HepG2 (cell line): Measurements from ENCODE around the gene PNMA8B. TPM values are rescaled to one million over a fixed set of nuclear protein-coding genes. Genes with fewer than 3 reads are reported as not detected.
A peak's percentile ranks its signal among the peaks of the same experiment; 100 is the strongest.

ENCODE experiments used
- CEBPB ChIP-seq: IDR thresholded peaks from 2 replicates; pipeline ENCODE4 v1.6.1; 2011; ENCODE audit warnings: low read depth, low read length, improper control_type of control experiment, borderline replicate concordance
- GATAD1 ChIP-seq: IDR thresholded peaks from 2 replicates; pipeline ENCODE4 v1.6.1; 2016; ENCODE audit warnings: missing genetic modification reagents, missing compliant biosample characterization
- HES4 ChIP-seq: sonication (generic); formaldehyde crosslinking; IDR thresholded peaks from 2 replicates; pipeline ENCODE4 v1.9.0; 2021; ENCODE audit warnings: mild to moderate bottlenecking, missing genetic modification reagents, borderline replicate concordance
- NCOA2 ChIP-seq: sonication (generic); formaldehyde crosslinking; IDR thresholded peaks from 2 replicates; pipeline ENCODE4 v1.8.0; 2022; ENCODE audit warnings: inconsistent platforms
- NCOR1 ChIP-seq: fragments of 200-600 bp; sonication (generic); IDR thresholded peaks from 2 replicates; pipeline ENCODE4 v1.7.0; 2017; ENCODE audit warnings: antibody characterized with exemption, low read length, borderline replicate concordance
- RAD21 ChIP-seq: fragments of 450-650 bp; formaldehyde crosslinking; IDR thresholded peaks from 2 replicates; pipeline ENCODE4 v1.5.0; 2020; ENCODE audit warnings: mild to moderate bottlenecking
- ZNF205 ChIP-seq: IDR thresholded peaks from 2 replicates; pipeline ENCODE4 v1.6.1; 2018; ENCODE audit warnings: missing biosample characterization, missing genetic modification reagents
- ZNF225 ChIP-seq: sonication (generic); formaldehyde crosslinking; IDR thresholded peaks from 2 replicates; pipeline ENCODE4 v1.4.0; 2020; ENCODE audit warnings: mild to moderate bottlenecking, missing genetic modification reagents
- ZNF484 ChIP-seq: sonication (generic); formaldehyde crosslinking; IDR thresholded peaks from 2 replicates; pipeline ENCODE4 v1.5.1; 2020; ENCODE audit warnings: mild to moderate bottlenecking, low read depth, missing genetic modification reagents, borderline replicate concordance
- ZNF83 ChIP-seq: sonication (generic); formaldehyde crosslinking; IDR thresholded peaks from 2 replicates; pipeline ENCODE4 v1.4.0; 2020; ENCODE audit warnings: missing genetic modification reagents, mild to moderate bottlenecking, borderline replicate concordance
- ZSCAN21 ChIP-seq: sonication (generic); formaldehyde crosslinking; IDR thresholded peaks from 2 replicates; pipeline ENCODE4 v1.8.0; 2022; ENCODE audit warnings: mild to moderate bottlenecking, missing genetic modification reagents, moderate library complexity, borderline replicate concordance
- polyA plus RNA-seq, 8 experiments: library from polyadenylated mRNA; depleted of rRNA in 3 of 8; stranded (reverse) in 7 of 8; unstranded in 1 of 8; fragments of >200 nt; fragmentation: Illumina TruSeq in 4 of 8; extraction: Trizol in 4 of 8; gene quantifications; 2 replicates each; pipeline versions ENCODE4 v1.2.1 to v1.2.3, GENCODE V29; 2011 to 2016; ENCODE audit warnings: low read depth in 4 of 8, missing spikeins in 1 of 8, mixed read lengths in 1 of 8; ENCODE audit not compliant: insufficient read depth in 1 of 8
- total RNA-seq, 5 experiments: library from RNA; depleted of rRNA; stranded (reverse); fragments of >200 nt; fragmentation: Illumina TruSeq; extraction: Trizol; gene quantifications; 2 replicates each; pipeline ENCODE4 v1.2.3, GENCODE V29; 2016; ENCODE audit warnings: low read depth in 1 of 5
- TF ChIP-seq, protein P1 (sequence below): IDR thresholded peaks from 2 replicates; pipeline ENCODE4 v1.6.1; 2016; ENCODE audit warnings: low read depth
- TF ChIP-seq, protein P2 (sequence below): sonication (generic); formaldehyde crosslinking; IDR thresholded peaks from 2 replicates; pipeline ENCODE4 v1.5.0; 2020; ENCODE audit warnings: mild to moderate bottlenecking, missing genetic modification reagents, borderline replicate concordance
- TF ChIP-seq, protein P3 (sequence below): sonication (generic); formaldehyde crosslinking; IDR thresholded peaks from 2 replicates; pipeline ENCODE4 v1.5.1; 2020; ENCODE audit warnings: mild to moderate bottlenecking, missing genetic modification reagents, borderline replicate concordance
- TF ChIP-seq, protein P4 (sequence below): sonication (generic); formaldehyde crosslinking; IDR thresholded peaks from 2 replicates; pipeline ENCODE4 v1.9.0; 2022; ENCODE audit warnings: low read depth, missing genetic modification reagents

PNMA8B gene
- total and polyA plus RNA-seq, 2 of the 13 experiments (the other 11 are each of a cell fraction or from before 2014, with no cell fraction given), result not detected

DNA sequence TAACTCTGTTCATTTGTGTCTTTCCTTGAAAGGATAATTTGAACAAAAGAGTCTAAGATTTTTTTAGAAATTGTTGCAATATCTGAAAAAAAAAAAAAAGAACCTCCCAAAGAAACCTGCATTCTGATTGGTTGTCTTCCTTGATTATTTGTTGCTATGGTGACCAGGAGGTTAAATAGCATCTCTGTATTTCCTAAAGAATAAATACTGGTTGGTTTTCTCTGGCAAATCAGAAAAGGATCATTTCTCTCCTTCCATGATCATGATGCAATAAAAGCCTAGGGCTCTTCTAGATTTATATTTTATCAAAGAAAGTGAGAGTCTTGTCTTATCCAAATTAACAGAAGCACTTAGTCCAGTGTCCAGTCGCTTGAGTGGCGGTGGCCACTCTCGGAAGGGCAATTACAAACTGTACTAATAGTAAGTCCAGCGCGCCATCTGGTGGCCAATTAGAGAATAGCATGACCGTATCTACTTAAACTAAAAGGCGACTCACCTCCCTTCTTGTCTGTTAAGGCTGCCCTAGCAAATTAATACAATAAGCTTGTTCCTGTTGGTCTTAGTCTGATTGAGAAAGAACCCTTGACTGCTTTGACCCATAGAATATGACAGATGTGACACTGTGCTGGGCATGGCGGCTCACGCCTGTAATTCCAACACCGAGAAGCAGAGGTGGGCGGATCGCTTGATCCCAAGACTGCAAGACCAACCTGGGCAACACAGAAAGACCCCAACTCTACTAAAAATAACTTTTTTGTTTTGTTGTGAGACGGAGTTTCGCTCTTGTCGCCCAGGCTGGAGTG, 47.0 kb upstream of the PNMA8B start (continued):
- no peak for TF ChIP-seq NCOR1
- no peak for TF ChIP-seq ZNF484
- TF ChIP-seq, protein P1, sequence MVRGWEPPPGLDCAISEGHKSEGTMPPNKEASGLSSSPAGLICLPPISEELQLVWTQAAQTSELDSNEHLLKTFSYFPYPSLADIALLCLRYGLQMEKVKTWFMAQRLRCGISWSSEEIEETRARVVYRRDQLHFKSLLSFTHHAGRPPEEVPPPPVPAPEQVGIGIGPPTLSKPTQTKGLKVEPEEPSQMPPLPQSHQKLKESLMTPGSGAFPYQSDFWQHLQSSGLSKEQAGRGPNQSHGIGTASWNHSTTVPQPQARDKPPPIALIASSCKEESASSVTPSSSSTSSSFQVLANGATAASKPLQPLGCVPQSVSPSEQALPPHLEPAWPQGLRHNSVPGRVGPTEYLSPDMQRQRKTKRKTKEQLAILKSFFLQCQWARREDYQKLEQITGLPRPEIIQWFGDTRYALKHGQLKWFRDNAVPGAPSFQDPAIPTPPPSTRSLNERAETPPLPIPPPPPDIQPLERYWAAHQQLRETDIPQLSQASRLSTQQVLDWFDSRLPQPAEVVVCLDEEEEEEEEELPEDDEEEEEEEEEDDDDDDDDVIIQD (CRISPR knock-in tag), result no peak
- no peak for TF ChIP-seq ZNF225 (CRISPR knock-in tag)
- no peak for TF ChIP-seq ZNF205 (CRISPR knock-in tag)
- TF ChIP-seq, protein P2, sequence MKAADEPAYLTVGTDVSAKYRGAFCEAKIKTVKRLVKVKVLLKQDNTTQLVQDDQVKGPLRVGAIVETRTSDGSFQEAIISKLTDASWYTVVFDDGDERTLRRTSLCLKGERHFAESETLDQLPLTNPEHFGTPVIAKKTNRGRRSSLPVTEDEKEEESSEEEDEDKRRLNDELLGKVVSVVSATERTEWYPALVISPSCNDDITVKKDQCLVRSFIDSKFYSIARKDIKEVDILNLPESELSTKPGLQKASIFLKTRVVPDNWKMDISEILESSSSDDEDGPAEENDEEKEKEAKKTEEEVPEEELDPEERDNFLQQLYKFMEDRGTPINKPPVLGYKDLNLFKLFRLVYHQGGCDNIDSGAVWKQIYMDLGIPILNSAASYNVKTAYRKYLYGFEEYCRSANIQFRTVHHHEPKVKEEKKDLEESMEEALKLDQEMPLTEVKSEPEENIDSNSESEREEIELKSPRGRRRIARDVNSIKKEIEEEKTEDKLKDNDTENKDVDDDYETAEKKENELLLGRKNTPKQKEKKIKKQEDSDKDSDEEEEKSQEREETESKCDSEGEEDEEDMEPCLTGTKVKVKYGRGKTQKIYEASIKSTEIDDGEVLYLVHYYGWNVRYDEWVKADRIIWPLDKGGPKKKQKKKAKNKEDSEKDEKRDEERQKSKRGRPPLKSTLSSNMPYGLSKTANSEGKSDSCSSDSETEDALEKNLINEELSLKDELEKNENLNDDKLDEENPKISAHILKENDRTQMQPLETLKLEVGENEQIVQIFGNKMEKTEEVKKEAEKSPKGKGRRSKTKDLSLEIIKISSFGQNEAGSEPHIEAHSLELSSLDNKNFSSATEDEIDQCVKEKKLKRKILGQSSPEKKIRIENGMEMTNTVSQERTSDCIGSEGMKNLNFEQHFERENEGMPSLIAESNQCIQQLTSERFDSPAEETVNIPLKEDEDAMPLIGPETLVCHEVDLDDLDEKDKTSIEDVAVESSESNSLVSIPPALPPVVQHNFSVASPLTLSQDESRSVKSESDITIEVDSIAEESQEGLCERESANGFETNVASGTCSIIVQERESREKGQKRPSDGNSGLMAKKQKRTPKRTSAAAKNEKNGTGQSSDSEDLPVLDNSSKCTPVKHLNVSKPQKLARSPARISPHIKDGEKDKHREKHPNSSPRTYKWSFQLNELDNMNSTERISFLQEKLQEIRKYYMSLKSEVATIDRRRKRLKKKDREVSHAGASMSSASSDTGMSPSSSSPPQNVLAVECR, result no peak
- no peak for TF ChIP-seq NCOA2 (CRISPR knock-in tag)
- no peak for TF ChIP-seq ZSCAN21 (CRISPR knock-in tag)
- 0 out of 2 replicates have a peak, but pooled peaks have one; percentile 1 for TF ChIP-seq CEBPB
- TF ChIP-seq, protein P3, sequence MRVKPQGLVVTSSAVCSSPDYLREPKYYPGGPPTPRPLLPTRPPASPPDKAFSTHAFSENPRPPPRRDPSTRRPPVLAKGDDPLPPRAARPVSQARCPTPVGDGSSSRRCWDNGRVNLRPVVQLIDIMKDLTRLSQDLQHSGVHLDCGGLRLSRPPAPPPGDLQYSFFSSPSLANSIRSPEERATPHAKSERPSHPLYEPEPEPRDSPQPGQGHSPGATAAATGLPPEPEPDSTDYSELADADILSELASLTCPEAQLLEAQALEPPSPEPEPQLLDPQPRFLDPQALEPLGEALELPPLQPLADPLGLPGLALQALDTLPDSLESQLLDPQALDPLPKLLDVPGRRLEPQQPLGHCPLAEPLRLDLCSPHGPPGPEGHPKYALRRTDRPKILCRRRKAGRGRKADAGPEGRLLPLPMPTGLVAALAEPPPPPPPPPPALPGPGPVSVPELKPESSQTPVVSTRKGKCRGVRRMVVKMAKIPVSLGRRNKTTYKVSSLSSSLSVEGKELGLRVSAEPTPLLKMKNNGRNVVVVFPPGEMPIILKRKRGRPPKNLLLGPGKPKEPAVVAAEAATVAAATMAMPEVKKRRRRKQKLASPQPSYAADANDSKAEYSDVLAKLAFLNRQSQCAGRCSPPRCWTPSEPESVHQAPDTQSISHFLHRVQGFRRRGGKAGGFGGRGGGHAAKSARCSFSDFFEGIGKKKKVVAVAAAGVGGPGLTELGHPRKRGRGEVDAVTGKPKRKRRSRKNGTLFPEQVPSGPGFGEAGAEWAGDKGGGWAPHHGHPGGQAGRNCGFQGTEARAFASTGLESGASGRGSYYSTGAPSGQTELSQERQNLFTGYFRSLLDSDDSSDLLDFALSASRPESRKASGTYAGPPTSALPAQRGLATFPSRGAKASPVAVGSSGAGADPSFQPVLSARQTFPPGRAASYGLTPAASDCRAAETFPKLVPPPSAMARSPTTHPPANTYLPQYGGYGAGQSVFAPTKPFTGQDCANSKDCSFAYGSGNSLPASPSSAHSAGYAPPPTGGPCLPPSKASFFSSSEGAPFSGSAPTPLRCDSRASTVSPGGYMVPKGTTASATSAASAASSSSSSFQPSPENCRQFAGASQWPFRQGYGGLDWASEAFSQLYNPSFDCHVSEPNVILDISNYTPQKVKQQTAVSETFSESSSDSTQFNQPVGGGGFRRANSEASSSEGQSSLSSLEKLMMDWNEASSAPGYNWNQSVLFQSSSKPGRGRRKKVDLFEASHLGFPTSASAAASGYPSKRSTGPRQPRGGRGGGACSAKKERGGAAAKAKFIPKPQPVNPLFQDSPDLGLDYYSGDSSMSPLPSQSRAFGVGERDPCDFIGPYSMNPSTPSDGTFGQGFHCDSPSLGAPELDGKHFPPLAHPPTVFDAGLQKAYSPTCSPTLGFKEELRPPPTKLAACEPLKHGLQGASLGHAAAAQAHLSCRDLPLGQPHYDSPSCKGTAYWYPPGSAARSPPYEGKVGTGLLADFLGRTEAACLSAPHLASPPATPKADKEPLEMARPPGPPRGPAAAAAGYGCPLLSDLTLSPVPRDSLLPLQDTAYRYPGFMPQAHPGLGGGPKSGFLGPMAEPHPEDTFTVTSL (CRISPR knock-in tag), result no peak
- peak; percentile 60; the same call in 1 of the 2 replicates for TF ChIP-seq RAD21 (CRISPR knock-in tag)
- no peak for TF ChIP-seq HES4 (CRISPR knock-in tag)
- TF ChIP-seq, protein P4, sequence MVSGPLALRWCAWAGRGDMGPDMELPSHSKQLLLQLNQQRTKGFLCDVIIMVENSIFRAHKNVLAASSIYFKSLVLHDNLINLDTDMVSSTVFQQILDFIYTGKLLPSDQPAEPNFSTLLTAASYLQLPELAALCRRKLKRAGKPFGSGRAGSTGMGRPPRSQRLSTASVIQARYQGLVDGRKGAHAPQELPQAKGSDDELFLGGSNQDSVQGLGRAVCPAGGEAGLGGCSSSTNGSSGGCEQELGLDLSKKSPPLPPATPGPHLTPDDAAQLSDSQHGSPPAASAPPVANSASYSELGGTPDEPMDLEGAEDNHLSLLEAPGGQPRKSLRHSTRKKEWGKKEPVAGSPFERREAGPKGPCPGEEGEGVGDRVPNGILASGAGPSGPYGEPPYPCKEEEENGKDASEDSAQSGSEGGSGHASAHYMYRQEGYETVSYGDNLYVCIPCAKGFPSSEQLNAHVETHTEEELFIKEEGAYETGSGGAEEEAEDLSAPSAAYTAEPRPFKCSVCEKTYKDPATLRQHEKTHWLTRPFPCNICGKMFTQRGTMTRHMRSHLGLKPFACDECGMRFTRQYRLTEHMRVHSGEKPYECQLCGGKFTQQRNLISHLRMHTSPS, result no peak
- no peak for TF ChIP-seq GATAD1 (CRISPR knock-in tag)
- TF ChIP-seq ZNF83 (CRISPR knock-in tag), result no peak
